Globus pallidus (tissue), 1 donor: ENCODE results near the gene GALNS.
"Not testable (repeated sequence)": the region's sequence is repeated elsewhere in the genome, so short reads cannot be mapped to it uniquely, and the experiment has no call there.

Source experiments
- DNase-seq: peaks from one replicate; pipeline ENCODE4 v3.0.0-alpha.2; 2015; ENCODE audit warnings: low spot score

GALNS gene

GRCh38 chr16:88783391-88784073 is 73.2 kb downstream of the GALNS start:
- DNase-seq, result peak; percentile 71

- DNase-seq, result no peak
These were observed 74.0 kb downstream of the GALNS start for GRCh38 chr16:88782454-88783390.

- DNase-seq, result no peak
These were observed 75.3 kb downstream of the GALNS start for GRCh38 chr16:88781140-88782077.

- DNase-seq, result no peak
These were observed 76.3 kb downstream of the GALNS start for GRCh38 chr16:88780142-88781062.

GRCh38 chr16:88779406-88780141 is 77.2 kb downstream of the GALNS start:
- DNase-seq, result no peak

- no peak for DNase-seq
These were observed 78.1 kb downstream of the GALNS start for GRCh38 chr16:88778541-88779065.

GRCh38 chr16:88778271-88778525 is 78.5 kb downstream of the GALNS start:
- DNase-seq, result no peak

GRCh38 chr16:88777471-88778270 is 79.1 kb downstream of the GALNS start:
- no peak for DNase-seq

GRCh38 chr16:88775825-88776224 is 80.9 kb downstream of the GALNS start:
- no peak for DNase-seq

GRCh38 chr16:88774544-88775393 is 82.0 kb downstream of the GALNS start:
- DNase-seq, result no peak

- DNase-seq, result no peak
These were observed 82.9 kb downstream of the GALNS start for GRCh38 chr16:88773812-88774291.

GRCh38 chr16:88772871-88773811 is 83.6 kb downstream of the GALNS start:
- DNase-seq, result peak; percentile 32

GRCh38 chr16:88771781-88772180 is 85.0 kb downstream of the GALNS start:
- not testable (repeated sequence) for DNase-seq

- DNase-seq, result no peak
These were observed 85.4 kb downstream of the GALNS start for GRCh38 chr16:88771294-88771772.

GRCh38 chr16:88770461-88771293 is 86.1 kb downstream of the GALNS start:
- DNase-seq, result no peak
